Epidermal melanocyte (primary cell): ENCODE data around the gene MEPE.

Experiments
- DNase-seq: peaks from one replicate; pipeline ENCODE4 v3.0.0; 2011; ENCODE audit warnings: low spot score; ENCODE audit not compliant: insufficient read length

MEPE gene

GRCh38 chr4:87832669-87833068 is at the start of gene MEPE:
MEPE (plus strand) TSS chr4:87832969; CDS start chr4:87834715, 1,746 bp downstream.
- DNase-seq, result no peak

GRCh38 chr4:87783781-87784180 is 49.0 kb upstream of the MEPE start:
- no peak for DNase-seq

GRCh38 chr4:87785731-87786509 is 46.8 kb upstream of the MEPE start:
- no peak for DNase-seq

- DNase-seq, result no peak
These were observed 33.3 kb upstream of the MEPE start, which contains the start of gene IBSP for GRCh38 chr4:87799301-87800113. IBSP (plus strand) TSS chr4:87799554; CDS start chr4:87802362, 2,808 bp downstream.

- no peak for DNase-seq
These were observed 29.9 kb upstream of the MEPE start for GRCh38 chr4:87802858-87803257.

GRCh38 chr4:87803421-87803820 is 29.3 kb upstream of the MEPE start:
- no peak for DNase-seq

- no peak for DNase-seq
These were observed 27.9 kb upstream of the MEPE start for GRCh38 chr4:87804871-87805270.

- no peak for DNase-seq
These were observed 26.8 kb upstream of the MEPE start for GRCh38 chr4:87805971-87806370.

- no peak for DNase-seq
These were observed 26.2 kb upstream of the MEPE start for GRCh38 chr4:87806520-87806919.

GRCh38 chr4:87807402-87807801 is 25.4 kb upstream of the MEPE start:
- DNase-seq, result no peak

- DNase-seq, result no peak
These were observed 20.8 kb upstream of the MEPE start for GRCh38 chr4:87811977-87812376.

- DNase-seq, result no peak
These were observed 13.4 kb upstream of the MEPE start for GRCh38 chr4:87819281-87819919.

- no peak for DNase-seq
These were observed 9.6 kb upstream of the MEPE start for GRCh38 chr4:87823200-87823599.

- DNase-seq, result no peak
These were observed 9.0 kb upstream of the MEPE start for GRCh38 chr4:87823724-87824123.

GRCh38 chr4:87824352-87824751 is 8.4 kb upstream of the MEPE start:
- no peak for DNase-seq

- no peak for DNase-seq
These were observed 1.6 kb downstream of the MEPE start for GRCh38 chr4:87834401-87834800.

GRCh38 chr4:87835197-87835596 is 2.4 kb downstream of the MEPE start:
- DNase-seq, result no peak

GRCh38 chr4:87835743-87836142 is 3.0 kb downstream of the MEPE start:
- no peak for DNase-seq

GRCh38 chr4:87838205-87838604 is 5.4 kb downstream of the MEPE start:
- DNase-seq, result no peak

- no peak for DNase-seq
These were observed 6.3 kb downstream of the MEPE start for GRCh38 chr4:87838890-87839591.

GRCh38 chr4:87839592-87839946 is 6.8 kb downstream of the MEPE start:
- no peak for DNase-seq

- no peak for DNase-seq
These were observed 7.4 kb downstream of the MEPE start for GRCh38 chr4:87840149-87840548.
